Prostate gland (tissue), 2 donors: ENCODE results near the gene SEC63. TPM values are rescaled to one million over a fixed set of nuclear protein-coding genes. Genes with fewer than 3 reads are reported as not detected.
A peak's percentile ranks its signal among the peaks of the same experiment; 100 is the strongest.
"Not testable (repeated sequence)": the region's sequence is repeated elsewhere in the genome, so short reads cannot be mapped to it uniquely, and the experiment has no call there.

Source experiments
- DNase-seq: peaks from one replicate; pipeline ENCODE4 v3.0.0-alpha.2; 2019; ENCODE audit warnings: low spot score
- H3K27ac ChIP-seq, 2 donors: fragments of 200-600 bp; sonication (generic); 2 replicates each; pipeline ENCODE4 v1.5.1; 2017 to 2019
- H3K27me3 ChIP-seq: fragments of 200-600 bp; sonication (generic); replicated peaks from 2 replicates; pipeline ENCODE4 v1.5.1; 2019; ENCODE audit not compliant: insufficient read depth
- H3K36me3 ChIP-seq, 2 donors: fragments of 200-600 bp; sonication (generic); 1 replicate in 1 of 2; 2 replicates in 1 of 2; pipeline versions ENCODE4 v1.5.1 to v1.8.1; 2017 to 2019
- H3K4me1 ChIP-seq: fragments of 200-600 bp; sonication (generic); replicated peaks from 2 replicates; pipeline ENCODE4 v1.5.1; 2019
- H3K4me3 ChIP-seq, 2 donors: fragments of 200-600 bp; sonication (generic); 2 replicates each; pipeline ENCODE4 v1.5.1; 2017 to 2019
- H3K9me3 ChIP-seq: fragments of 200-600 bp; sonication (generic); 2 replicates; pipeline ENCODE4 v1.5.1; 2017
- POLR2A ChIP-seq: fragments of 450-650 bp; IDR thresholded peaks from one replicate; pipeline ENCODE4 v1.6.1; 2016; ENCODE audit warnings: antibody characterized with exemption, mild to moderate bottlenecking
- POLR2AphosphoS5 ChIP-seq: sonication (generic); formaldehyde crosslinking; IDR thresholded peaks from one replicate; pipeline ENCODE4 v1.6.1; 2017; ENCODE audit warnings: antibody characterized with exemption
- WGBS: methylation state at CpG from one replicate; pipeline ENCODE4 v1.1.5; 2018; 5-methylcytosine and 5-hydroxymethylcytosine counted together
- intact Hi-C: fragments of 100-400 bp; cut with DNase I; formaldehyde crosslinking; loops from one replicate; pipeline ENCODE4 v1.14.2; 2022
- total RNA-seq, 2 donors: library from RNA; depleted of rRNA; stranded (reverse); fragments of >200 nt; gene quantifications; one replicate each; pipeline ENCODE4 v1.1.0, GENCODE V29; 2016
- TF ChIP-seq, protein P1 (sequence below), 4 experiments: fragments of 200-600 bp in 2 of 4; fragments of 450-650 bp in 2 of 4; sonication (generic) in 2 of 4; IDR thresholded peaks; 1 replicate in 3 of 4; 2 replicates in 1 of 4; pipeline ENCODE4 v1.5.1; 2016 to 2019; ENCODE audit warnings: antibody characterized with exemption in 4 of 4, mild to moderate bottlenecking in 2 of 4, moderate library complexity in 2 of 4

SEC63 gene
- total RNA-seq, 2 donors from 2014 or later: 28.6 to 35.2 TPM

GRCh38 chr6:107862383-107862782 is 95.6 kb downstream of the SEC63 start:
- intact Hi-C loops: no loop called here

GRCh38 chr6:107860963-107861362 is 97.0 kb downstream of the SEC63 start:
- H3K36me3 ChIP-seq, DNase-seq, intact Hi-C loops, H3K4me3 ChIP-seq, H3K4me1 ChIP-seq, H3K27ac ChIP-seq, H3K9me3 ChIP-seq, H3K27me3 ChIP-seq: not testable (repeated sequence)
- WGBS: 94% methylated on average over 4 of the region's 4 CpGs

More at GRCh38 chr6:107862383-107862782, 95.6 kb downstream of the SEC63 start:
- H3K27ac ChIP-seq: no peak overlapping the region
- H3K9me3 ChIP-seq: no peaks in the 10 kb centered on the region
- TF ChIP-seq POLR2AphosphoS5 (no peak), POLR2A (no peak)
- TF ChIP-seq, protein P1, sequence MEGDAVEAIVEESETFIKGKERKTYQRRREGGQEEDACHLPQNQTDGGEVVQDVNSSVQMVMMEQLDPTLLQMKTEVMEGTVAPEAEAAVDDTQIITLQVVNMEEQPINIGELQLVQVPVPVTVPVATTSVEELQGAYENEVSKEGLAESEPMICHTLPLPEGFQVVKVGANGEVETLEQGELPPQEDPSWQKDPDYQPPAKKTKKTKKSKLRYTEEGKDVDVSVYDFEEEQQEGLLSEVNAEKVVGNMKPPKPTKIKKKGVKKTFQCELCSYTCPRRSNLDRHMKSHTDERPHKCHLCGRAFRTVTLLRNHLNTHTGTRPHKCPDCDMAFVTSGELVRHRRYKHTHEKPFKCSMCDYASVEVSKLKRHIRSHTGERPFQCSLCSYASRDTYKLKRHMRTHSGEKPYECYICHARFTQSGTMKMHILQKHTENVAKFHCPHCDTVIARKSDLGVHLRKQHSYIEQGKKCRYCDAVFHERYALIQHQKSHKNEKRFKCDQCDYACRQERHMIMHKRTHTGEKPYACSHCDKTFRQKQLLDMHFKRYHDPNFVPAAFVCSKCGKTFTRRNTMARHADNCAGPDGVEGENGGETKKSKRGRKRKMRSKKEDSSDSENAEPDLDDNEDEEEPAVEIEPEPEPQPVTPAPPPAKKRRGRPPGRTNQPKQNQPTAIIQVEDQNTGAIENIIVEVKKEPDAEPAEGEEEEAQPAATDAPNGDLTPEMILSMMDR (IDR thresholded peaks at IDR 0.05): no peak
- H3K27me3 ChIP-seq: no peaks in the 10 kb centered on the region
- no peaks in the 10 kb centered on the region for H3K4me1 ChIP-seq
- DNase-seq: no peak
- H3K4me3 ChIP-seq: no peak overlapping the region
- no peaks in the 10 kb centered on the region for H3K36me3 ChIP-seq

DNA sequence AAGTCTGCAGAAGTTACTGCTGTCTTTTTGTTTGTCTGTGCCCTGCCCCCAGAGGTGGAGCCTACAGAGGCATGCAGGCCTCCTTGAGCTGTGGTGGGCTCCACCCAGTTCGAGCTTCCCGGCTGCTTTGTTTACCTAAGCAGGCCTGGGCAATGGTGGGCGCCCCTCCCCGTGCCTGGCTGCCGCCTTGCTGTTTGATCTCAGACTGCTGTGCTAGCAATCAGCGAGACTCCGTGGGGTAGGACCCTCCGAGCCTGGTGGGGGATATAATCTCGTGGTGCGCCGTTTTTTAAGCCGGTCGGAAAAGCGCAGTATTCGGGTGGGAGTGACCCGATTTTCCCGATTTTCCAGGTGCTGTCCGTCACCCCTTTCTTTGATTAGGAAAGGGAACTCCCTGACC is 97.9 kb downstream of the SEC63 start:
- DNase-seq, H3K36me3 ChIP-seq, intact Hi-C loops, H3K9me3 ChIP-seq, H3K4me3 ChIP-seq, H3K4me1 ChIP-seq, H3K27ac ChIP-seq, H3K27me3 ChIP-seq: not testable (repeated sequence)
- WGBS: 49% methylated on average over 17 of the region's 18 CpGs

DNA sequence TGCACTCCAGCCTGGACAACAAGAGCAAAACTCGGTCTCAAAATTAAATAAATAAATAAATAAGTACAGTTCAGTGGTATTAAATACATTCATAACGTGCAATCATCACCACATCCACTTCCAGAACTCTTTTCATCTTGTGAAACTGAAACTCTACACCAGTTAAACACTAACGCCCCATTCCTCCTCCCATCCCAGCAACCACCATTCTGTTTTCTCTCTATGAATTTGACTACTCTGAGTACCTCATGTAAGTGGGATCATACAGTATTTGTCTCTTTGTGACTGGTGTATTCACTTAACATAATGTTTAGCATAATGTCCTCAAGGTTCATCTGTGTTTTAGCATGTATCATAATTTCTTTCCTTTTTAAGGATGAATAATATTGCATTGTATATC is 104.8 kb downstream of the SEC63 start:
- Histone ChIP-seq H3K4me3 (no peak overlapping the region), H3K27ac (no peak overlapping the region), H3K36me3 (no peaks in the 10 kb centered on the region), H3K4me1 (no peaks in the 10 kb centered on the region), H3K9me3 (no peaks in the 10 kb centered on the region), H3K27me3 (no peaks in the 10 kb centered on the region)
- intact Hi-C loops: no loop called here
- 79% methylated on average over 3 of the region's 3 CpGs for WGBS
- no peak for DNase-seq
- TF ChIP-seq POLR2A: no peak
- TF ChIP-seq, protein P1 (IDR thresholded peaks at IDR 0.05): no peak
- no peak for TF ChIP-seq POLR2AphosphoS5

DNA sequence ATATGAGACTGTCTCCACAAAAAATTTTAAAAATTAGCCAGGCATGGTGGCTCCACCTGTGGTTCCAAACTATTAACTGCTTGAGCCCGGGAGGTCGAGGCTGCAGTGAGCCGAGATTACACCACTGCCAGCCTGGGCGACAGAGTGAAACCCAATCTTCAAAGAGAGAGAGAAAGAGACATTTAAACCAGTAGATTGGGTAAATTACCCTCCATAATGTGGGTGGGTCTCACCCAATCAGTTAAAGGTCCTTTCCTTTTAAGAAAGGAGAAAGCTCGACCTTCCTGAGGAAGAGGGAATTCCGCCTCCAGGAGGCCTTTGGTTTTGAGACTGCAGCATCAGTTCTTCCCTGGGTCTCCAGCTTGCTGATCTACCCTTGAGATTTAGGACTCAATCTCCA is 108.7 kb downstream of the SEC63 start:
- H3K27ac ChIP-seq: no peak overlapping the region
- no peaks in the 10 kb centered on the region for H3K27me3 ChIP-seq
- WGBS: 89% methylated on average over 6 of the region's 6 CpGs
- no peaks in the 10 kb centered on the region for H3K36me3 ChIP-seq
- no peaks in the 10 kb centered on the region for H3K9me3 ChIP-seq
- intact Hi-C loops: loop anchor here (5.0 kb wide), 2 partner anchors 172 to 662 kb away; no protein-coding TSS in a partner anchor
- TF ChIP-seq, protein P1 (IDR thresholded peaks at IDR 0.05): no peak
- TF ChIP-seq POLR2A: no peak
- TF ChIP-seq POLR2AphosphoS5: no peak
- H3K4me1 ChIP-seq: no peaks in the 10 kb centered on the region
- H3K4me3 ChIP-seq: no peak overlapping the region
- DNase-seq: no peak

DNA sequence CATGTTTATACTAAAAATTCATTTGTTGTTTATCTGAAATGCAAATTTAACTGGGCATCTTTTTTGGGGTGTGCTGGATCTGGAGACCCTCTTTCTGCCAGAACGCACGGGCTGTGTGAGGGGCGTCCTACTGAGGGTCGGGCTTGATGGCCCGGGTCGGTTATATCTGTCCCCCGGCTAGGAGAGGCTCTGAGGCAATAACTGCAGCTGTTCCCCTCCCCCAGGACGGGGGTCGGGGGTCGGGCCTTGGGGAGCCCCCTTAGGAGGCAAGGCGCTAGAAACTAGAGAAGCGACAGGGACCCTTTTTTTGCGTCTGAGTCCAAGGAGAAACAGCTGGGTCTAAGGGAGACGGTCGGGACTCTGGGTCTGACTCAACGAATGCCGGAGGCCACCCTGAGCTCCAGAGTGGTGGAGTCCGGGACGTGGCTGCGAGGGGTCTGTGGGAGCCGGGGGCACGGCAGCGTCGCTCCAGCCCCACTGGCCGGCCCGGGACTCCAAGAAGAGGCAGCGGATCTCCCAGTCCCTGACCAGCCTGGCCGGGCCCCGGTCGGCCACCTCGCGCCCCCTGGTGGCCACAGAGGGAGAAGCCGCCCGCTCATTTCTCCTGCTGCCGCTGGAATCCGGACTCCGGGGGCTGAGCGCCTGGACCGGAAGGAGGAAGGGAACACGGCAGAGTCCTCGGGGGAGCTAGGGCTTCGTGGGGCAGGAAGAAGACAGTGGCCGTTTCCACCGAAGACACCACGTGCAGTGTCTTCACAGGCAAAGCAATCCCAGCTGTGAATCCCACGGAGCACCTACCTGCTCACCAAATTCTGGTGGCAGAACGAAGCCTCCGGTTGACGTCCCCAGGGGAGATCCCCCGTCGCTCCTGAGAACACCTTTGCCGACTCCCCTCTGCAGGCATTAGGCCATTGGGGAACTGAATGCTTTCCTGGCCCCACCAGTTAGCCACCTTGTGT is 109.9 kb downstream of the SEC63 start:
- TF ChIP-seq, protein P1 (IDR thresholded peaks at IDR 0.05): peak; percentile 90 to 96 (median 94)
- TF ChIP-seq POLR2A (no peak), POLR2AphosphoS5 (peak; percentile 15)
- H3K27ac ChIP-seq: no peak overlapping the region
- no peaks in the 10 kb centered on the region for H3K9me3 ChIP-seq
- H3K4me1 ChIP-seq: no peaks in the 10 kb centered on the region
- peak; percentile 73 for DNase-seq
- intact Hi-C loops: loop anchor here (5.0 kb wide), 2 partner anchors 171 to 661 kb away; no protein-coding TSS in a partner anchor
- no peaks in the 10 kb centered on the region for H3K36me3 ChIP-seq
- 17% methylated on average over 38 of the region's 52 CpGs for WGBS
- no peaks in the 10 kb centered on the region for H3K27me3 ChIP-seq
- H3K4me3 ChIP-seq: peak overlapping the region; percentile 22 to 34
